Measurements from ENCODE around the gene TEX10.

- TF ChIP-seq CTCF (conservative IDR thresholded peaks at IDR 0.05; ENCODE audit: low read depth, low read length) (no peak), MAFK (IDR thresholded peaks at IDR 0.05; ENCODE audit: low read depth, low read length) (no peak), POLR2A (IDR thresholded peaks at IDR 0.05; ENCODE audit: low read depth, low read length) (no peak), USF2 (IDR thresholded peaks at IDR 0.05; ENCODE audit: low read depth, low read length) (no peak), SMC3 (IDR thresholded peaks at IDR 0.05; ENCODE audit: low read depth, low read length) (no peak), CEBPB (IDR thresholded peaks at IDR 0.05; ENCODE audit: low read depth, low read length) (no peak), RAD21 (IDR thresholded peaks at IDR 0.05; ENCODE audit: low read length) (no peak), FOS (IDR thresholded peaks at IDR 0.05; ENCODE audit: low read depth, low read length) (no peak), MAZ (IDR thresholded peaks at IDR 0.05; ENCODE audit: borderline replicate concordance, low read depth, low read length) (no peak), MXI1 (IDR thresholded peaks at IDR 0.05; ENCODE audit: borderline replicate concordance, low read depth, low read length) (no peak), RFX5 (IDR thresholded peaks at IDR 0.05; ENCODE audit: low read depth, low read length) (no peak), BHLHE40 (IDR thresholded peaks at IDR 0.05; ENCODE audit: low read depth, low read length) (no peak), ELK1 (IDR thresholded peaks at IDR 0.05; ENCODE audit: borderline replicate concordance, low read depth, low read length) (no peak)
These were observed 71.7 kb downstream of the TEX10 start for GRCh38 chr9:100281066-100281465.

All from IMR-90 (cell line).